AG04450 (cell line): ENCODE measurements around the gene SLC8A3. TPM values are rescaled to one million over a fixed set of nuclear protein-coding genes. Genes with fewer than 3 reads are reported as not detected.

Experiments used
- CTCF ChIA-PET: fragments of 300-600, 350-600 bp; formaldehyde crosslinking; extraction: SDS; loops from one replicate; lab custom pipeline; 2022; ENCODE audit warnings: antibody characterized with exemption, inconsistent platforms; lab: Charles Lee
- POLR2A ChIA-PET: fragments of 350-600 bp; formaldehyde crosslinking; extraction: SDS; loops from one replicate; lab custom pipeline; 2021; ENCODE audit warnings: antibody characterized with exemption, inconsistent platforms; lab: Yijun Ruan, JAX
- DNase-seq: peaks from one replicate; pipeline ENCODE4 v3.0.0-alpha.2; 2011; ENCODE audit warnings: low read depth, low spot score
- H3K27ac ChIP-seq: one replicate; pipeline ENCODE4 v1.5.1; 2012; ENCODE audit warnings: low read depth, low read length, control low read depth
- H3K27me3 ChIP-seq: one replicate; pipeline ENCODE4 v1.6.0; 2012; ENCODE audit warnings: low read length; ENCODE audit not compliant: control insufficient read depth, insufficient read depth
- H3K4me3 ChIP-seq: 2 replicates; pipeline ENCODE4 v1.5.1; 2011; ENCODE audit warnings: mild to moderate bottlenecking, low read depth, low read length, control low read depth
- H3K9me3 ChIP-seq: 2 replicates; pipeline ENCODE4 v1.5.1; 2012; ENCODE audit warnings: low read length; ENCODE audit not compliant: control insufficient read depth, insufficient read depth
- polyA plus RNA-seq: library from polyadenylated mRNA; depleted of rRNA; stranded (reverse); fragments of >200 nt; gene quantifications from 2 replicates; pipeline ENCODE4 v1.2.3, GENCODE V29; 2011
- TF ChIP-seq, protein P1 (sequence below): IDR thresholded peaks from 2 replicates; pipeline ENCODE4 v1.5.1; 2011; ENCODE audit warnings: low read depth, low read length, control low read depth, inconsistent platforms

SLC8A3 gene
- polyA plus RNA-seq, 1 experiment: not detected

DNA sequence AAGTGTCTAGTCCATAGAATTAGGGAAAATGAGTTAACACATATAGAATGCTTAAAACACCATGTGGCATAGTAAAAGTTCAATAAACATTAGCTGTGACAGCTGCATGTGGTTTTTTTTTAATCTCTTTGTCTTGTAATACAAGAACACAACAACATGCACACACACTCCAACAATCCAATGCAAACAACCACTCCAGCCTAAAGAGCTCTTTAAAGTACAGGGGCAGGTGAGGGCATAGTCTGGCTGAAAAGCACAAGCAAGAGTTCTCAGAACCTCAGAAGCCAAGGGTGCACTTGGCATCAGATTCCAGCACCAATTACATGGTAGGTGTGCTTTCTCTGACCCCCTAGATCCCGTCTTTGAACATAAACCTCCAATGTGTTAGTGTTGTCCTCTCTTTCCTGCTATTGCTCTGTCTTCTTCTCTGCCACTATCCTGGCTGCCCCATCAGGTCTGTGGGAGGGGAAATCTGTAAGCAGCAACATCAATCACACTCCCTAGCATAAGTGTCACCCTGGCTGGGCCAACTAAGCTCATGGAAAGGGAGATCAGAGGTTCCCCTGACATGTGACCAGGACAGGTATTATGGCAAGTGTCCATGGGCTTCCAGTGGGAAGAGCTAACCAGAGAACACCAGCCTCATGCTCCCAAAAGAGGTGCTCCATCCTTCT, 91.0 kb downstream of the SLC8A3 start:
- Histone ChIP-seq H3K27me3 (peaks cover 6% of the 10 kb centered on the region), H3K27ac (no peak overlapping the region), H3K9me3 (no peaks in the 10 kb centered on the region), H3K4me3 (no peak overlapping the region)
- CTCF ChIA-PET: interaction anchor here (1.1 to 2.0 kb wide), 2 partner anchors 11 to 27 kb away, joined by 4 to 7 read pairs; no protein-coding TSS in a partner anchor
- POLR2A ChIA-PET: interaction anchor here (0.6 kb wide), 1 partner anchor 10 kb away, joined by 3 read pairs; no protein-coding TSS in a partner anchor
- no peak for DNase-seq
- TF ChIP-seq, protein P1, sequence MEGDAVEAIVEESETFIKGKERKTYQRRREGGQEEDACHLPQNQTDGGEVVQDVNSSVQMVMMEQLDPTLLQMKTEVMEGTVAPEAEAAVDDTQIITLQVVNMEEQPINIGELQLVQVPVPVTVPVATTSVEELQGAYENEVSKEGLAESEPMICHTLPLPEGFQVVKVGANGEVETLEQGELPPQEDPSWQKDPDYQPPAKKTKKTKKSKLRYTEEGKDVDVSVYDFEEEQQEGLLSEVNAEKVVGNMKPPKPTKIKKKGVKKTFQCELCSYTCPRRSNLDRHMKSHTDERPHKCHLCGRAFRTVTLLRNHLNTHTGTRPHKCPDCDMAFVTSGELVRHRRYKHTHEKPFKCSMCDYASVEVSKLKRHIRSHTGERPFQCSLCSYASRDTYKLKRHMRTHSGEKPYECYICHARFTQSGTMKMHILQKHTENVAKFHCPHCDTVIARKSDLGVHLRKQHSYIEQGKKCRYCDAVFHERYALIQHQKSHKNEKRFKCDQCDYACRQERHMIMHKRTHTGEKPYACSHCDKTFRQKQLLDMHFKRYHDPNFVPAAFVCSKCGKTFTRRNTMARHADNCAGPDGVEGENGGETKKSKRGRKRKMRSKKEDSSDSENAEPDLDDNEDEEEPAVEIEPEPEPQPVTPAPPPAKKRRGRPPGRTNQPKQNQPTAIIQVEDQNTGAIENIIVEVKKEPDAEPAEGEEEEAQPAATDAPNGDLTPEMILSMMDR: no peak

DNA sequence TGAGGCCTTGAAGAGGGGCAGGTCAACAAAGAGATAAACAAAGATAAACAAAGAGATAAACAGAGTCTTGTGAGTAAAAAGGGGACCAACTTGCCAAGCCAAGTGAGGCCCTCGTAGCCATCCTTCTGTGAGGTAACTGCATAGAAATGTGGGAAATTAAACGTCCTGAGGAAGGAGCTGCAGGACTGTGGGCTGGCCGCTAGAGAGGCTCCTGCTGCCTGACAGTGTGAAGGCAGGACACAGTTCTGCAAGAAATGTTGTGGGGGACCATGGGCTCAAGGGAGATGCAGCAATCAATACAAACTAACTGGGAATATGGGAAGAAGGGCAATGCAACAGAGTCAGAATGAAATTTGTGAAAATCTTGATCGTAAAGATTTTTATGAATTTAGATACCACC, 91.9 kb downstream of the SLC8A3 start:
- TF ChIP-seq, protein P1: peak; percentile 52
- H3K4me3 ChIP-seq: no peak overlapping the region
- H3K27ac ChIP-seq: no peak overlapping the region
- ChIA-PET CTCF (interaction anchor here (1.1 to 2.0 kb wide), 3 partner anchors 10 to 472 kb away, joined by 3 to 7 read pairs (median 4); no protein-coding TSS in a partner anchor), POLR2A (interaction anchor here (0.8 kb wide), 1 partner anchor 130 kb away, joined by 3 read pairs; no protein-coding TSS in a partner anchor)
- H3K9me3 ChIP-seq: no peaks in the 10 kb centered on the region
- peaks cover 6% of the 10 kb centered on the region for H3K27me3 ChIP-seq
- no peak for DNase-seq

DNA sequence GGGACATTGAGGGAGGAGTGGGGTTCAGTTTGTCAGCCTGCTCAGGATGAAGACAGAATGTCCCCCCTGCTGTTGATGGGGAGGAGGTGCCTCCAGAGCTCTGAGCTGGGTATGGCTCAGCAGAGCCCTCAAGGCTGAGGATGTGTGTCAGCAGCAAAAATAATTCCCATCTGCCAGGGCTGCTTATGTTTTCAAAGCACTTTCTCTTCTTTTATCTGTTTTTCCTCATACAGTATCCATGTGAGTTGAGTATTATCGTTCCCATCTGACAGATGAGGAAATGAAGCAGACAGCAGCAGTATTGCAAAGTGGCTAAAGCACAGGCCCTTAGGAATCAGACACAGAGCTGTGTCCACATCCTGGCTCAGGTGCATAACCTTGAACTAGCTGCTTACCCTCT, 94.1 kb downstream of the SLC8A3 start:
- Histone ChIP-seq H3K27ac (no peak overlapping the region), H3K9me3 (no peaks in the 10 kb centered on the region), H3K4me3 (no peak overlapping the region), H3K27me3 (peaks cover 6% of the 10 kb centered on the region)
- DNase-seq: no peak
- ChIA-PET CTCF (no interaction called here), POLR2A (interaction anchor here (0.7 kb wide), 1 partner anchor 14 kb away, joined by 3 read pairs; no protein-coding TSS in a partner anchor)
- TF ChIP-seq, protein P1: no peak

DNA sequence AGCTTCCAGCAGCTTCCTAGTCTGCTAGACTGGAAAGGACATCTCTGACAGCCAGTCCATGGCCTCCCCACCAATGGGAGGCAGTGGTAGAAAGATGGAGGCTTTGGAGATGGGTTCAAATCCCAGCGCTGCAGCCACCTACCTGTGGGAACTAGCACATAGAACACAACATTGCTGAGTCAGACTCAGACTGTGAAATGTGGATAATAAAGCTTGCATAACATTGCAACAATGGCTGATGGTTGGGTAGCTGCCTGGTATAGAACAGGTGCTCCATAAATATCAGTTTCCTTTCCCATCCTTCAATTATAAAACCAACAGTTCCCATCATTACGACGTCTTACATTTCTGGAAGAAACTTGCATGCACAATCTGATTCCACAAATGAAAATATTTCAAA, 94.6 kb downstream of the SLC8A3 start:
- TF ChIP-seq, protein P1: no peak
- POLR2A ChIA-PET: interaction anchor here (0.7 kb wide), 1 partner anchor 14 kb away, joined by 3 read pairs; no protein-coding TSS in a partner anchor
- H3K9me3 ChIP-seq: no peaks in the 10 kb centered on the region
- no peak for DNase-seq
- CTCF ChIA-PET: no interaction called here
- H3K27me3 ChIP-seq: peaks cover 4% of the 10 kb centered on the region
- no peak overlapping the region for H3K27ac ChIP-seq
- H3K4me3 ChIP-seq: no peak overlapping the region

DNA sequence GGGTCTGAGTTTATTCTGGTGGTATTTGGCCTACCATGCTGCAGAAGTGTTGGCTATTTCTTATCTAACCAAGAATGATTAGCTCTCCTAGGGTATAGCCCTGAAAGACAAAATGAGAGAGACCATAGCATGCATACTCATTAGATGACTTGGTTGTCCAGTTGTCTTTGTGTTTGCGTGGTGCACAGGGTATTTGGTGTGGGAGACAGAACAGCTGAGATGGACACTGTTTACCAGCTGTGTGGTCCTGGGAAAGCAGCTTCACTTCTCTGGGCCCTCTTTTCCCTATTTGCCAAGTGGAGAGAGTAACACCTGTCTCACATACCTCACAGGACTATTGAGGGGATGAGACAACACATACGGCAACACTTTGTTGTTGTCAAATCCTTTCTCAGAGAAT, 95.6 kb downstream of the SLC8A3 start:
- Histone ChIP-seq H3K27me3 (no peaks in the 10 kb centered on the region), H3K27ac (no peak overlapping the region), H3K9me3 (no peaks in the 10 kb centered on the region), H3K4me3 (no peak overlapping the region)
- DNase-seq: no peak
- TF ChIP-seq, protein P1: no peak
- ChIA-PET CTCF (no interaction called here), POLR2A (no interaction called here)
